ENCODE measurements around the gene IQCB1. TPM values are rescaled to one million over a fixed set of nuclear protein-coding genes. Genes with fewer than 3 reads are reported as not detected.

IQCB1 gene
- total RNA-seq, 2 donors from 2014 or later, result 12.5 to 30.9 TPM

GRCh38 chr3:121752261-121752660 is 82.6 kb downstream of the IQCB1 start:
- Histone ChIP-seq H3K27ac (no peak overlapping the region), H3K36me3 (replicated peaks in 1 of 2; ENCODE audit: insufficient read depth in 1 of 2, low read depth in 2 of 2) (no peaks in the 10 kb centered on the region), H3K27me3 (no peaks in the 10 kb centered on the region), H3K4me1 (peaks cover 18% of the 10 kb centered on the region), H3K4me3 (no peak overlapping the region), H3K9me3 (no peaks in the 10 kb centered on the region)
- ATAC-seq (no peak), DNase-seq (no peak)
- TF ChIP-seq CTCF (IDR thresholded peaks at IDR 0.05) (no peak), POLR2A (IDR thresholded peaks at IDR 0.05) (no peak)
- WGBS, 2 donors, result 68 to 76% methylated on average over 1 of the region's 1 CpG
- intact Hi-C loops (cut with DNase I), result no loop called here

- Histone ChIP-seq H3K4me1 (peaks cover 22% of the 10 kb centered on the region), H3K27ac (peak overlapping the region; percentile 41 to 99 (median 97)), H3K36me3 (replicated peaks in 1 of 2; ENCODE audit: insufficient read depth in 1 of 2, low read depth in 2 of 2) (no peaks in the 10 kb centered on the region), H3K4me3 (peak overlapping the region in 1 of 2 donors; percentile 32), H3K9me3 (no peaks in the 10 kb centered on the region), H3K27me3 (no peaks in the 10 kb centered on the region)
- DNase-seq (no peak), ATAC-seq (no peak)
- WGBS, 2 donors, result 0% methylated on average over 9 of the region's 9 CpGs
- intact Hi-C loops (cut with DNase I), result no loop called here
- no peak for TF ChIP-seq CTCF (IDR thresholded peaks at IDR 0.05)
- TF ChIP-seq POLR2A (IDR thresholded peaks at IDR 0.05), result no peak
These were observed 84.8 kb downstream of the IQCB1 start for GRCh38 chr3:121750087-121750415.

DNA sequence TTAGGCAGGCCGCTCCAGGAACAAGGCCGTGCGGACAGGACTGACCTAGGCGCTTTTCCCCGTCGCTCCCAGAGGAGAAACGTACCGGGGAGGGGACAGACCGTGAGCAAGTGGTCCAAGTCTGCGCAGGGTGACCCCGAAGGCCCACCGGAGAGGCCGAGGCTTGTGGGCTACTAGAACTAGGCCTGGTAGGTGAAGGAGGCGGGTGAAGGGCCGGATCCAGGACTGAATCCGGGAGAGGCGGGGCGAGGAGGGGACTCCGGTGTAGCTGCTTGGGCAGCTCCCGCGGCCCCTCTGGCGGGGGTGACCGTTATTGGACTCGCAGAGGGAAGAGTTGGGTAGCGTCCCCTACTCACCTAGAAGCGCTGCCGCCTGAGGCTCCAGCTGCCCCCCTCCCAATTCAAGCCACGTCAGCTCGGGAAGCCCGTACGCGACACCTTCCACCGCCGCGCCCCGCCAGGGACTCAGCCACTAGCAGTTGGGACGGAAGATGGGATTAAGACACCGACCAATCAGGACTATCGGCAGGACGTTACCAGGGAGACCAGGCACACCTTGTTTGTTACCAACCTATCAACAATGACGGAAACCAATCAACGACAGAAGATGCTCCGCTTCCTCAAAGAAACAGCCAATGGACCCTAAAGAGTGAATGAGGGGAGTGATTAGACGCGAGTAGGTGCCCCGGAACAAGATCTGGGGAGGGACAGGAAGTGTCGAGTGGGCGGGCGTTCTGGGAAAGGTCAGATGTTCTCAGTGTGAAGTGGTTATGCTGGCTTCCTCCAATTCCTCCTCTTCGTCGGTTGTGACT is 85.4 kb downstream of the IQCB1 start, which contains the start of gene GOLGB1:
Gene GOLGB1, minus strand, starts transcription at position 466 of the 811 bp plus-strand sequence. CDS start 18,770 bp downstream, outside the sequence.
- ATAC-seq, result peak; percentile 96
- Histone ChIP-seq H3K36me3 (replicated peaks in 1 of 2; ENCODE audit: insufficient read depth in 1 of 2, low read depth in 2 of 2) (no peaks in the 10 kb centered on the region), H3K4me3 (peak within 1 kb of the TSS; percentile 32 to 37), H3K27me3 (no peaks in the 10 kb centered on the region), H3K9me3 (no peaks in the 10 kb centered on the region), H3K27ac (peak within 1 kb of the TSS; percentile 86 to 99 (median 97)), H3K4me1 (peaks cover 27% of the 10 kb centered on the region)
- intact Hi-C loops (cut with DNase I), result no loop called here
- peak; percentile 94 to 99 (median 96) for DNase-seq
- TF ChIP-seq POLR2A (IDR thresholded peaks at IDR 0.05) (peak; percentile 98 to 100 (median 100)), CTCF (IDR thresholded peaks at IDR 0.05) (peak in 2 of 7 experiments; percentile 7 to 21)
- 0 to 1% methylated on average over 17 to 51 of the region's 51 CpGs for WGBS, 2 donors

GRCh38 chr3:121748680-121749275 is 86.1 kb downstream of the IQCB1 start:
- WGBS, 2 donors, result 0% methylated on average over 17 of the region's 17 CpGs
- Histone ChIP-seq H3K4me3 (peak overlapping the region; percentile 32 to 37), H3K27me3 (no peaks in the 10 kb centered on the region), H3K27ac (peak overlapping the region; percentile 86 to 99 (median 97)), H3K4me1 (peaks cover 27% of the 10 kb centered on the region), H3K9me3 (no peaks in the 10 kb centered on the region), H3K36me3 (replicated peaks in 1 of 2; ENCODE audit: insufficient read depth in 1 of 2, low read depth in 2 of 2) (no peaks in the 10 kb centered on the region)
- intact Hi-C loops (cut with DNase I), result no loop called here
- TF ChIP-seq POLR2A (IDR thresholded peaks at IDR 0.05) (no peak), CTCF (IDR thresholded peaks at IDR 0.05) (no peak)
- ATAC-seq (peak; percentile 72), DNase-seq (peak; percentile 81 to 88 (median 84))
